Panc1 (cell line): ENCODE data around the gene PPT1. TPM values are rescaled to one million over a fixed set of nuclear protein-coding genes. Genes with fewer than 3 reads are reported as not detected.
A peak's percentile ranks its signal among the peaks of the same experiment; 100 is the strongest.

Source experiments
- ATAC-seq: fragments of 200-7000 bp; cut with Tn5 transposase; 2 replicates; pipeline ENCODE4 v1.9.1; 2020; ENCODE audit warnings: mild to moderate bottlenecking, moderate library complexity
- BruUV-seq: library from RNA; stranded (reverse); fragments of 400-500 nt; replicated peaks from 2 replicates; lab custom pipeline; 2021; lab: Mats Ljungman, UMichigan
- CTCF ChIA-PET: fragments of 300-600 bp; sonication (Branson Sonifier 250); formaldehyde crosslinking; loops from one replicate; lab custom pipeline; 2022; ENCODE audit warnings: antibody characterized with exemption; lab: Charles Lee
- POLR2A ChIA-PET: fragments of 300-600 bp; sonication (Branson Sonifier 250); formaldehyde crosslinking; loops from one replicate; lab custom pipeline; 2022; ENCODE audit warnings: antibody characterized with exemption; lab: Charles Lee
- DNase-seq: peaks from one replicate; pipeline ENCODE4 v3.0.0-alpha.2; 2010; ENCODE audit warnings: low read depth, low spot score
- H3K27ac ChIP-seq: 2 replicates; pipeline ENCODE4 v1.5.1; 2011; ENCODE audit warnings: mild to moderate bottlenecking, low read length, inconsistent platforms
- H3K27me3 ChIP-seq: fragments of 200-500 bp; sonication (Bioruptor generic); 2 replicates; pipeline ENCODE4 v1.6.0; 2014; ENCODE audit warnings: low read length, inconsistent platforms; ENCODE audit not compliant: control insufficient read depth, insufficient read depth
- H3K36me3 ChIP-seq: fragments of 200-500 bp; sonication (Bioruptor generic); 2 replicates; pipeline ENCODE4 v1.5.1; 2014; ENCODE audit warnings: inconsistent platforms, mild to moderate bottlenecking, low read length, moderate library complexity; ENCODE audit not compliant: control insufficient read depth, insufficient read depth
- H3K4me1 ChIP-seq: 2 replicates; pipeline ENCODE4 v1.5.1; 2011; ENCODE audit warnings: inconsistent platforms, mild to moderate bottlenecking, low read length, moderate library complexity; ENCODE audit not compliant: control insufficient read depth, insufficient read depth
- H3K4me3 ChIP-seq, 2 experiments: 2 replicates each; pipeline ENCODE4 v1.5.1; 2011 to 2012; ENCODE audit warnings: low read depth in 2 of 2, low read length in 2 of 2, mild to moderate bottlenecking in 2 of 2, inconsistent platforms in 1 of 2, moderate library complexity in 1 of 2
- H3K9me3 ChIP-seq: fragments of 200-500 bp; sonication (Bioruptor generic); 2 replicates; pipeline ENCODE4 v1.5.1; 2014; ENCODE audit warnings: low read depth, mild to moderate bottlenecking, inconsistent platforms, low read length, moderate library complexity; ENCODE audit not compliant: control insufficient read depth, insufficient read depth
- POLR2AphosphoS5 ChIP-seq: IDR thresholded peaks from 2 replicates; pipeline ENCODE4 v1.6.1; 2012; ENCODE audit warnings: mild to moderate bottlenecking, low read depth, low read length, moderate library complexity
- SIN3A ChIP-seq: IDR thresholded peaks from 2 replicates; pipeline ENCODE4 v1.6.1; 2012; ENCODE audit warnings: low read depth, mild to moderate bottlenecking, low read length, moderate library complexity, borderline replicate concordance; ENCODE audit not compliant: insufficient read depth
- TCF7L2 ChIP-seq: IDR thresholded peaks from 2 replicates; pipeline ENCODE4 v1.6.1; 2011; ENCODE audit warnings: mild to moderate bottlenecking, low read depth, low read length, inconsistent platforms
- in situ Hi-C: cut with HindIII; loops from 2 replicates; pipeline ENCODE4 v1.10.0; 2016; ENCODE audit warnings: low sequenced_read_pairs, low pct_unique_long_range_greater_than_20kb
- intact Hi-C: fragments of 100-400 bp; cut with micrococcal nuclease; formaldehyde crosslinking; loops from one replicate; pipeline ENCODE4 v1.10.0; 2022; ENCODE audit not compliant: unreplicated experiment
- total RNA-seq: library from RNA; stranded (reverse); gene quantifications from one replicate; pipeline ENCODE4 v1.2.1, GENCODE V29; 2021; ENCODE audit not compliant: unreplicated experiment
- TF ChIP-seq, protein P1 (sequence below): fragments of 450-650 bp; IDR thresholded peaks from 2 replicates; pipeline ENCODE4 v1.5.1; 2017; ENCODE audit warnings: mild to moderate bottlenecking
- TF ChIP-seq, protein P2 (sequence below), 2 experiments: IDR thresholded peaks; 2 replicates each; pipeline ENCODE4 v1.6.1; 2011 to 2012; ENCODE audit warnings: low read depth in 2 of 2, control low read depth in 1 of 2, low read length in 1 of 2, mild to moderate bottlenecking in 1 of 2, moderate library complexity in 1 of 2; ENCODE audit not compliant: insufficient read depth in 1 of 2

PPT1 gene
- total RNA-seq, 1 experiment from 2014 or later, result 158 TPM

DNA sequence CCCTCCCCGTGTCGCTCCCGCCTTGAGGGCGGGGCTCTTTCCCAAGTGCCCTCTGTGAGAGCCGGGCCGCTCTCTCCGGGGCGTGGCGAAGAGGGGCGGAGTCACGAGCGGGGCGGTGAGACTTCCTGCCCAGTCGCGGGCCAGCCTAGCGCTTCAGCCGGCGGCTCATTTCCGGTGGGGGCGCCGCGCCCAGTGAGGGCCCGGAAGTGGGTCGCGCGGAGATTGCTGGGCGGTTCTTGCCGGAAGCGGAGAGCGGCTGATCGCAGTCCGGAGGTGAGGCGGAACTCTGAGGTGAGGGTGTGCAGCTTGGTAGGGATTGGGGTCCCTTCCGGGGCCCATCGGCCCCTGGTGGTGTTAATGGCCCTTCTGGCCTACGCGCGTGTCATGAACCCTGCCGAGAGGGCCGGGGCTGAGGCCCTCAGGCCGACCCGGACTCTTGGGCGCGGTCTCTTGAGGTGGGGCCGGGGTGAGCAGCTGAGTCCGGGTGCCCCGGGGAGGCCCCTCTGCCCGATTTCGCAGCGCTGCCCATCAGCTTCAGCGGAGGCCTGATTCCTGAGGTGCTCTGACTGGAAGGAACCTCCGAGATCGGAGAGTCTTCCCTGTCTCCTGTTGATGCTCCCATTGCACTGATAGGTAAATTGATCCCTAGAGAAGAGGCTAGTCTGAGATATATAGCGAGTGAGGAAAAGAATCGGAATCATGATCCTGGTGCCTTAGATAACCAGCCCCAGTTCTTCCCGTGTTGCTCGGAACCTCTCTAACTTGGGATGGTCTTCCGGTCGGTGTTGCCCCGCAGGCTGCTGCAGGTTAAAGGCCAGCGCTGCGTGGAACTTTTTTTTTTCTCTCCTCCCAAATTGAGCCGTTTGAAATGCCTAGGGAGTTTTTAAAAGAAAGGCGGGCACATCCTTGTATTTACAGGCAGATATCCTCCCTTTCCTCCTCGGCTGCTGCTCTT is 56.3 kb downstream of the PPT1 start, which contains the start of gene CAP1:
CAP1 (plus strand) TSS at position 219 of the 955 bp plus-strand sequence. CDS start 18,618 bp downstream, outside the sequence.
- peaks cover 9% of the 10 kb centered on the region; the same call in 1 of the 2 replicates for H3K36me3 ChIP-seq
- ChIA-PET POLR2A (interaction anchor here (0.6 to 0.7 kb wide), 3 partner anchors 37 to 167 kb away, joined by 3 to 8 read pairs (median 3); no protein-coding TSS in a partner anchor), CTCF (no interaction called here)
- peak within 1 kb of the TSS; percentile 96 to 100 for H3K4me3 ChIP-seq
- H3K9me3 ChIP-seq, result no peaks in the 10 kb centered on the region
- peak; percentile 97 for ATAC-seq
- no peaks in the 10 kb centered on the region for H3K27me3 ChIP-seq
- in situ Hi-C loops, result no loop called here
- TF ChIP-seq, protein P1, sequence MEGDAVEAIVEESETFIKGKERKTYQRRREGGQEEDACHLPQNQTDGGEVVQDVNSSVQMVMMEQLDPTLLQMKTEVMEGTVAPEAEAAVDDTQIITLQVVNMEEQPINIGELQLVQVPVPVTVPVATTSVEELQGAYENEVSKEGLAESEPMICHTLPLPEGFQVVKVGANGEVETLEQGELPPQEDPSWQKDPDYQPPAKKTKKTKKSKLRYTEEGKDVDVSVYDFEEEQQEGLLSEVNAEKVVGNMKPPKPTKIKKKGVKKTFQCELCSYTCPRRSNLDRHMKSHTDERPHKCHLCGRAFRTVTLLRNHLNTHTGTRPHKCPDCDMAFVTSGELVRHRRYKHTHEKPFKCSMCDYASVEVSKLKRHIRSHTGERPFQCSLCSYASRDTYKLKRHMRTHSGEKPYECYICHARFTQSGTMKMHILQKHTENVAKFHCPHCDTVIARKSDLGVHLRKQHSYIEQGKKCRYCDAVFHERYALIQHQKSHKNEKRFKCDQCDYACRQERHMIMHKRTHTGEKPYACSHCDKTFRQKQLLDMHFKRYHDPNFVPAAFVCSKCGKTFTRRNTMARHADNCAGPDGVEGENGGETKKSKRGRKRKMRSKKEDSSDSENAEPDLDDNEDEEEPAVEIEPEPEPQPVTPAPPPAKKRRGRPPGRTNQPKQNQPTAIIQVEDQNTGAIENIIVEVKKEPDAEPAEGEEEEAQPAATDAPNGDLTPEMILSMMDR, result no peak
- TF ChIP-seq TCF7L2 (no peak), POLR2AphosphoS5 (peak; percentile 79; the same call in 1 of the 2 replicates), SIN3A (peak; percentile 71; the same call in 1 of the 2 replicates)
- TF ChIP-seq, protein P2, sequence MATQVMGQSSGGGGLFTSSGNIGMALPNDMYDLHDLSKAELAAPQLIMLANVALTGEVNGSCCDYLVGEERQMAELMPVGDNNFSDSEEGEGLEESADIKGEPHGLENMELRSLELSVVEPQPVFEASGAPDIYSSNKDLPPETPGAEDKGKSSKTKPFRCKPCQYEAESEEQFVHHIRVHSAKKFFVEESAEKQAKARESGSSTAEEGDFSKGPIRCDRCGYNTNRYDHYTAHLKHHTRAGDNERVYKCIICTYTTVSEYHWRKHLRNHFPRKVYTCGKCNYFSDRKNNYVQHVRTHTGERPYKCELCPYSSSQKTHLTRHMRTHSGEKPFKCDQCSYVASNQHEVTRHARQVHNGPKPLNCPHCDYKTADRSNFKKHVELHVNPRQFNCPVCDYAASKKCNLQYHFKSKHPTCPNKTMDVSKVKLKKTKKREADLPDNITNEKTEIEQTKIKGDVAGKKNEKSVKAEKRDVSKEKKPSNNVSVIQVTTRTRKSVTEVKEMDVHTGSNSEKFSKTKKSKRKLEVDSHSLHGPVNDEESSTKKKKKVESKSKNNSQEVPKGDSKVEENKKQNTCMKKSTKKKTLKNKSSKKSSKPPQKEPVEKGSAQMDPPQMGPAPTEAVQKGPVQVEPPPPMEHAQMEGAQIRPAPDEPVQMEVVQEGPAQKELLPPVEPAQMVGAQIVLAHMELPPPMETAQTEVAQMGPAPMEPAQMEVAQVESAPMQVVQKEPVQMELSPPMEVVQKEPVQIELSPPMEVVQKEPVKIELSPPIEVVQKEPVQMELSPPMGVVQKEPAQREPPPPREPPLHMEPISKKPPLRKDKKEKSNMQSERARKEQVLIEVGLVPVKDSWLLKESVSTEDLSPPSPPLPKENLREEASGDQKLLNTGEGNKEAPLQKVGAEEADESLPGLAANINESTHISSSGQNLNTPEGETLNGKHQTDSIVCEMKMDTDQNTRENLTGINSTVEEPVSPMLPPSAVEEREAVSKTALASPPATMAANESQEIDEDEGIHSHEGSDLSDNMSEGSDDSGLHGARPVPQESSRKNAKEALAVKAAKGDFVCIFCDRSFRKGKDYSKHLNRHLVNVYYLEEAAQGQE (IDR thresholded peaks at IDR 0.05; ENCODE audit: insufficient read depth in 1 of 2, low read depth in 2 of 2, low read length in 1 of 2), result no peak
- peak within 1 kb of the TSS; percentile 98 for H3K27ac ChIP-seq
- intact Hi-C loops, result no loop called here
- peaks cover 20% of the 10 kb centered on the region for H3K4me1 ChIP-seq
- TSS peak; percentile 87 for BruUV-seq
- peak; percentile 89 for DNase-seq

DNA sequence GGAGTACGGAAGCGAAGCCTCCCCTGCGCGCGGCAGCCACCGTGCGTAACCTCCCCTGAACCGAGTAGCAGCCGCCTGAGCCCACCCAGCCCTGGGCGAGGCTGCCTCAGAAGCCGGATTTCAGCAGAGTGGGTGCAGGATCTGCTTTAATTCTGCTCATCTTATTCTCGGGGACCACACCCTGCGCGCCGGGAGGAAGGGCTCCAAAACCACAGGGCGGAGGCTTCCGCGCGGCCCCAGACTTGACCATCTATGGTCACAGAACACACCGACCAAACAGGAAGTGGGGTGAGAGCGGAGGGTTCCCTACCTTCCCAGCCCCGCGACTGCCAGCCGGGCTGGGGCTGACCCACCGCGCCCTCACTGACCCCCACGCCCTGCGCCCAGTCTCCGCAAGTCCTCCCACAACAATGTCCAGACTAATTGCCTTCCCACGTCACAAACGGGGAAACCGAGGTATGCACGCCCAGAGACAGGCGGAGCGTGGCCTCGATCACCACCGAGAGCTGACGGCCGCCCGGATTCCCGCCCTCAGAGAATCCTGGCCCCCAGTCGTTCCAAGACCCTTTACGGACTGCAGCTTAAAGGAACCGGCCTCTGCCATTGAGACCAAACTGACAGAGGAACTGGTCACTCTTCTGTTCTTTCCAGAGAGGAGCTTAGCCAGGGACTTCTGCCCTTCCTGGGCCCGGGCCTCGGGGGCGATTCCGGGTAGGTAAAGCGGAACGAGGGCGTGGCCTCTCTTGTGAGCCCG is 57.1 kb downstream of the PPT1 start:
- Histone ChIP-seq H3K4me1 (peaks cover 20% of the 10 kb centered on the region), H3K27me3 (no peaks in the 10 kb centered on the region), H3K27ac (peak overlapping the region; percentile 98), H3K36me3 (peaks cover 9% of the 10 kb centered on the region; the same call in 1 of the 2 replicates), H3K9me3 (no peaks in the 10 kb centered on the region), H3K4me3 (peak overlapping the region; percentile 96 to 100)
- CTCF ChIA-PET, result no interaction called here
- in situ Hi-C loops, result no loop called here
- no TSS peak for BruUV-seq
- intact Hi-C loops, result loop anchor here (10.0 kb wide), 1 partner anchor 65 kb away; no protein-coding TSS in a partner anchor
- ATAC-seq (peak; percentile 85), DNase-seq (peak; percentile 73)
- TF ChIP-seq SIN3A (0 out of 2 replicates have a peak, but pooled peaks have one; percentile 57), POLR2AphosphoS5 (peak; percentile 78)
- TF ChIP-seq, protein P2 (IDR thresholded peaks at IDR 0.05; ENCODE audit: insufficient read depth in 1 of 2, low read depth in 2 of 2, low read length in 1 of 2), result no peak
- POLR2A ChIA-PET, result interaction anchor here (0.6 to 0.7 kb wide), 6 partner anchors 36 to 302 kb away, joined by 3 to 9 read pairs (median 4); no protein-coding TSS in a partner anchor
